IMR-90 (cell line): Measurements from ENCODE around the gene SKA2. TPM values are rescaled to one million over a fixed set of nuclear protein-coding genes. Genes with fewer than 3 reads are reported as not detected.

Experiments used
- ATAC-seq: fragments of 200-7000 bp; cut with Tn5 transposase; 2 replicates; pipeline ENCODE4 v1.9.1; 2020; ENCODE audit warnings: low read depth, mild to moderate bottlenecking, moderate library complexity
- BruUV-seq: library from RNA; stranded (reverse); fragments of 400-500 nt; replicated peaks from 2 replicates; lab custom pipeline; 2021; lab: Mats Ljungman, UMichigan
- CTCF ChIA-PET: fragments of 300-600 bp; formaldehyde crosslinking; extraction: SDS; loops from one replicate; lab custom pipeline; 2021; ENCODE audit warnings: antibody characterized with exemption; lab: Yijun Ruan, JAX
- POLR2A ChIA-PET: fragments of 300-600 bp; sonication (Branson Sonifier 250); formaldehyde crosslinking; loops from one replicate; lab custom pipeline; 2022; ENCODE audit warnings: antibody characterized with exemption; ENCODE audit not compliant: unreplicated experiment; lab: Charles Lee
- DNase-seq: peaks from one replicate; pipeline ENCODE4 v3.0.0; 2013
- H2AFZ ChIP-seq: replicated peaks from 2 replicates; pipeline ENCODE3; 2013; ENCODE audit warnings: low read length, mild to moderate bottlenecking; ENCODE audit not compliant: poor library complexity
- H2AK5ac ChIP-seq: 2 replicates; pipeline ENCODE4 v1.6.1; 2013; ENCODE audit warnings: low read depth, low read length, inconsistent platforms
- H2AK9ac ChIP-seq: replicated peaks from 2 replicates; pipeline ENCODE3; 2013; ENCODE audit warnings: mild to moderate bottlenecking, low read depth, low read length, moderate library complexity; ENCODE audit not compliant: poor library complexity
- H2BK120ac ChIP-seq: 2 replicates; pipeline ENCODE4 v1.6.1; 2013; ENCODE audit warnings: low read depth, low read length, inconsistent platforms
- H2BK15ac ChIP-seq: 3 replicates; pipeline ENCODE4 v1.6.1; 2013; ENCODE audit warnings: low read depth, low read length, inconsistent platforms
- H2BK20ac ChIP-seq: 2 replicates; pipeline ENCODE4 v1.6.1; 2013; ENCODE audit warnings: low read depth, mild to moderate bottlenecking, inconsistent platforms, low read length, moderate library complexity
- H2BK5ac ChIP-seq: 2 replicates; pipeline ENCODE4 v1.6.1; 2013; ENCODE audit warnings: mild to moderate bottlenecking, low read depth, low read length, inconsistent platforms; ENCODE audit not compliant: poor library complexity, severe bottlenecking
- H3K14ac ChIP-seq: replicated peaks from 2 replicates; pipeline ENCODE4 v1.6.1; 2013; ENCODE audit warnings: low read depth, low read length, inconsistent platforms
- H3K18ac ChIP-seq: 2 replicates; pipeline ENCODE4 v1.6.1; 2013; ENCODE audit warnings: low read depth, low read length, control low read depth
- H3K23ac ChIP-seq: 2 replicates; pipeline ENCODE4 v1.6.1; 2013; ENCODE audit warnings: low read depth, low read length, inconsistent platforms
- H3K27ac ChIP-seq: 2 replicates; pipeline ENCODE4 v1.5.1; 2013; ENCODE audit warnings: mild to moderate bottlenecking, control low read depth, low read length; ENCODE audit not compliant: insufficient read depth
- H3K27me3 ChIP-seq: 2 replicates; pipeline ENCODE4 v1.6.1; 2013; ENCODE audit warnings: low read length; ENCODE audit not compliant: control insufficient read depth, insufficient read depth
- H3K36me3 ChIP-seq: 2 replicates; pipeline ENCODE4 v1.6.1; 2013; ENCODE audit warnings: low read length, mixed read lengths; ENCODE audit not compliant: control insufficient read depth, insufficient read depth
- H3K4ac ChIP-seq: 2 replicates; pipeline ENCODE4 v1.6.1; 2013; ENCODE audit warnings: low read depth, low read length, inconsistent platforms
- H3K4me1 ChIP-seq: 2 replicates; pipeline ENCODE4 v1.6.1; 2013; ENCODE audit warnings: low read length, mixed read lengths; ENCODE audit not compliant: control insufficient read depth, insufficient read depth
- H3K4me2 ChIP-seq: 2 replicates; pipeline ENCODE4 v1.6.1; 2013; ENCODE audit warnings: low read depth, mild to moderate bottlenecking, control low read depth, low read length, moderate library complexity
- H3K4me3 ChIP-seq: 2 replicates; pipeline ENCODE4 v1.5.1; 2013; ENCODE audit warnings: low read depth, mild to moderate bottlenecking, control low read depth, low read length, moderate library complexity; ENCODE audit not compliant: insufficient read depth
- H3K56ac ChIP-seq: 2 replicates; pipeline ENCODE4 v1.6.1; 2013; ENCODE audit warnings: low read length, inconsistent platforms; ENCODE audit not compliant: insufficient read depth; ENCODE audit errors: extremely low read depth
- H3K79me1 ChIP-seq, 2 experiments: 2 replicates each; pipeline ENCODE4 v1.6.1; 2013; ENCODE audit warnings: low read length in 2 of 2, inconsistent platforms in 1 of 2, low read depth in 1 of 2
- H3K9ac ChIP-seq: 2 replicates; pipeline ENCODE4 v1.6.1; 2013; ENCODE audit warnings: low read depth, low read length, control low read depth
- H3K9me1 ChIP-seq: 2 replicates; pipeline ENCODE4 v1.6.1; 2013; ENCODE audit warnings: low read length, inconsistent platforms; ENCODE audit not compliant: insufficient read depth
- H3K9me3 ChIP-seq: 2 replicates; pipeline ENCODE4 v1.6.1; 2013; ENCODE audit warnings: low read length; ENCODE audit not compliant: control insufficient read depth, insufficient read depth
- H4K20me1 ChIP-seq: 2 replicates; pipeline ENCODE4 v1.6.1; 2013; ENCODE audit warnings: low read length, inconsistent platforms; ENCODE audit not compliant: insufficient read depth
- H4K5ac ChIP-seq: 2 replicates; pipeline ENCODE4 v1.6.1; 2013; ENCODE audit warnings: mild to moderate bottlenecking, low read depth, low read length, control low read depth
- H4K8ac ChIP-seq, 2 experiments: 2 replicates each; pipeline ENCODE4 v1.6.1; 2013; ENCODE audit warnings: low read depth in 2 of 2, low read length in 2 of 2, control low read depth in 1 of 2, inconsistent platforms in 1 of 2
- H4K91ac ChIP-seq: 2 replicates; pipeline ENCODE4 v1.6.1; 2013; ENCODE audit warnings: low read depth, low read length, inconsistent platforms; ENCODE audit not compliant: insufficient read depth
- CEBPB ChIP-seq: IDR thresholded peaks from 2 replicates; pipeline ENCODE4 v1.6.1; 2012; ENCODE audit warnings: low read depth, low read length, improper control_type of control experiment
- CHD1 ChIP-seq: IDR thresholded peaks from 2 replicates; pipeline ENCODE4 v1.6.1; 2012; ENCODE audit warnings: low read depth, low read length, improper control_type of control experiment
- MAZ ChIP-seq: IDR thresholded peaks from 2 replicates; pipeline ENCODE4 v1.6.1; 2012; ENCODE audit warnings: low read depth, mild to moderate bottlenecking, low read length, improper control_type of control experiment, moderate library complexity, borderline replicate concordance
- RAD21 ChIP-seq: IDR thresholded peaks from 2 replicates; pipeline ENCODE4 v1.6.1; 2012; ENCODE audit warnings: low read length, improper control_type of control experiment
- RCOR1 ChIP-seq: IDR thresholded peaks from 2 replicates; pipeline ENCODE4 v1.6.1; 2012; ENCODE audit warnings: mild to moderate bottlenecking, low read length, improper control_type of control experiment; ENCODE audit not compliant: insufficient replicate concordance
- SMC3 ChIP-seq: fragments of 150-350 bp; IDR thresholded peaks from 2 replicates; pipeline ENCODE4 v1.6.1; 2016; ENCODE audit warnings: low read depth, mild to moderate bottlenecking, antibody characterized with exemption, low read length, moderate library complexity
- dilution Hi-C: fragments of 300-500 bp; cut with HindIII; formaldehyde crosslinking; loops from one replicate; pipeline ENCODE4 v1.14.3; 2018; ENCODE audit warnings: low sequenced_read_pairs; ENCODE audit not compliant: unreplicated experiment
- in situ Hi-C: fragments of 300-500 bp; cut with MboI; formaldehyde crosslinking; loops from 3 replicates; pipeline ENCODE4 v1.14.3; 2019; ENCODE audit warnings: low sequenced_read_pairs, inconsistent platforms, mixed read lengths
- intact Hi-C: fragments of 100-400 bp; cut with micrococcal nuclease; formaldehyde crosslinking; loops from 2 replicates; pipeline ENCODE4 v1.10.0; 2022
- polyA plus RNA-seq, 3 experiments: library from polyadenylated mRNA; depleted of rRNA; stranded (reverse); fragments of >200 nt; gene quantifications; 2 replicates each; pipeline ENCODE4 v1.2.3, GENCODE V29; 2012; ENCODE audit warnings: low replicate concordance in 1 of 3
- total RNA-seq: library from RNA; depleted of rRNA; stranded (reverse); fragments of >200 nt; gene quantifications from 2 replicates; pipeline ENCODE4 v1.2.3, GENCODE V29; 2012
- TF ChIP-seq, protein P1 (sequence below): fragments of 150-350 bp; IDR thresholded peaks from 2 replicates; pipeline ENCODE4 v1.6.1; 2017; ENCODE audit warnings: mild to moderate bottlenecking, antibody characterized with exemption, low read length, low read depth

Gene SKA2
- total and polyA plus RNA-seq, 2 of the 4 experiments (the other 2 are of a cell fraction): 30.4 to 38.7 TPM

GRCh38 chr17:59110973-59111372 is 44.0 kb downstream of the SKA2 start:
- 0 out of 2 replicates have a peak, but pooled peaks cover 5% of the 10 kb centered on the region for H3K36me3 ChIP-seq
- H2BK120ac ChIP-seq: no peak overlapping the region
- peaks cover 4% of the 10 kb centered on the region; the same call in 1 of the 2 replicates for H3K9me1 ChIP-seq
- no peaks in the 10 kb centered on the region; the same call in 1 of the 2 replicates for H4K20me1 ChIP-seq
- no peak overlapping the region for H2BK5ac ChIP-seq
- no peak overlapping the region for H3K18ac ChIP-seq
- dilution Hi-C loops (no loop called here), intact Hi-C loops (no loop called here), in situ Hi-C loops (no loop called here)
- DNase-seq (no peak), ATAC-seq (no peak)
- no peak overlapping the region for H3K4me3 ChIP-seq
- BruUV-seq: TSS peak; percentile 63
- H3K4ac ChIP-seq: no peak overlapping the region
- no peak overlapping the region for H4K5ac ChIP-seq
- H3K9me3 ChIP-seq: no peaks in the 10 kb centered on the region
- no peak overlapping the region for H2AFZ ChIP-seq
- no peak overlapping the region for H3K56ac ChIP-seq
- no peaks in the 10 kb centered on the region for H3K4me1 ChIP-seq
- CTCF ChIA-PET: no interaction called here
- H2BK20ac ChIP-seq: no peak overlapping the region
- H3K79me1 ChIP-seq: peaks cover 9 to 24% of the 10 kb centered on the region in 2 experiments; a peak in 3 of 4 replicates
- H3K23ac ChIP-seq: 0 out of 2 replicates have a peak overlapping the region, but pooled peaks have one; percentile 4
- no peak overlapping the region for H2BK15ac ChIP-seq
- no peak overlapping the region for H4K8ac ChIP-seq
- H3K27ac ChIP-seq: no peak overlapping the region
- H3K27me3 ChIP-seq: no peaks in the 10 kb centered on the region
- POLR2A ChIA-PET: no interaction called here
- H2AK9ac ChIP-seq: no peak overlapping the region
- TF ChIP-seq MAZ (no peak), RAD21 (no peak), CEBPB (no peak), CHD1 (no peak), SMC3 (no peak), RCOR1 (no peak)
- TF ChIP-seq, protein P1, sequence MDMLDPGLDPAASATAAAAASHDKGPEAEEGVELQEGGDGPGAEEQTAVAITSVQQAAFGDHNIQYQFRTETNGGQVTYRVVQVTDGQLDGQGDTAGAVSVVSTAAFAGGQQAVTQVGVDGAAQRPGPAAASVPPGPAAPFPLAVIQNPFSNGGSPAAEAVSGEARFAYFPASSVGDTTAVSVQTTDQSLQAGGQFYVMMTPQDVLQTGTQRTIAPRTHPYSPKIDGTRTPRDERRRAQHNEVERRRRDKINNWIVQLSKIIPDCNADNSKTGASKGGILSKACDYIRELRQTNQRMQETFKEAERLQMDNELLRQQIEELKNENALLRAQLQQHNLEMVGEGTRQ: no peak
- H4K91ac ChIP-seq: no peak overlapping the region
- no peak overlapping the region for H2AK5ac ChIP-seq
- H3K9ac ChIP-seq: no peak overlapping the region
- H3K4me2 ChIP-seq: no peak overlapping the region
- no peak overlapping the region for H3K14ac ChIP-seq
